Frontal cortex (tissue), 4 donors: Measurements from ENCODE around the gene FRMD3. TPM values are rescaled to one million over a fixed set of nuclear protein-coding genes. Genes with fewer than 3 reads are reported as not detected.

Experiments
- DNase-seq, 2 donors: peaks; one replicate each; pipeline ENCODE4 v3.0.0; 2012; ENCODE audit warnings: low spot score in 2 of 2
- FAIRE-seq: peaks from 2 replicates; lab custom pipeline; 2012; peaks lifted over from hg19 to GRCh38; lab: Jason Lieb, UNC
- total RNA-seq: library from RNA; depleted of rRNA; stranded (reverse); fragments of >200 nt; gene quantifications from one replicate; pipeline ENCODE4 v1.2.3, GENCODE V29; 2014
- donor health status: control.
- donor health status: control.
- donor health status: control.

The FRMD3 gene
- total RNA-seq, 1 donor from 2014 or later = 43.6 TPM

DNA sequence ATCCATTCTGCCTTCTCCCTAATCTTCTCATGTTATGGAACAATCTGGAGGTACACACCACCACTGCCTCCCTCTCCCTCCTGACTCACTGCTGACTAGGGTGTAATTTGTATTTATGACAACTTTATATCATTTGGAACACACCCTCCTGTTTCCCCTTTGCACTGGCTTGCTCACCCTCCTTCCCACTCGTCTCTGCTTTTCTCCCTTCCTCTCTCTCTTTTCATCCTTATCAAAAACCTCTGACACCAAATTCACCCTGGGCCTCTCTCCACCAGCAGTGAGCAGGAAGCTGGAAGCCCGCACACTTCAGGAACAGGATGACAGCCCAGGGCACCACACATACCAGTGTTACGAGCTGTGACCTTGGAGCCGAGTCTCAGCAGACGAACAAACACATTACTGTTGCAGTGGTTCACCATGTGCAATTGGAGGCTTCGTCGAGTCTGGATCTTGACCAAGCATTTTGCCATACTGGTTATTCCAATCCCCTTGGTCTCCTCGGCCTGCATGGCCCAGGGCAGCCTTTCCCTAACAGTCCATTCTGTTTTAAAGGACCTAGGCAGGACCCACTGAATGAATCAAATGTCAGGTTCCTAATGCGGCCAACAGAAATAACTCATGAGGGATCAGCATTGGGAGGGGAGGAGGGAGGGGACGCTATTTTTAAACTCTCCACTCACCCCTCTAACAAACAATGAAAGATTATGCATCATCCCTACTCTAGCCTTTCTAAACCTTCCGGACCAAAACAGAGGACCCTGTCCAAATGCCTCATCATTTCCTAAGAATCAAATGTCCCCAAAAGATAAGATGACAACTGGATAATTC is 271.3 kb downstream of the FRMD3 start:
- no peak for DNase-seq
- no peak for FAIRE-seq

DNA sequence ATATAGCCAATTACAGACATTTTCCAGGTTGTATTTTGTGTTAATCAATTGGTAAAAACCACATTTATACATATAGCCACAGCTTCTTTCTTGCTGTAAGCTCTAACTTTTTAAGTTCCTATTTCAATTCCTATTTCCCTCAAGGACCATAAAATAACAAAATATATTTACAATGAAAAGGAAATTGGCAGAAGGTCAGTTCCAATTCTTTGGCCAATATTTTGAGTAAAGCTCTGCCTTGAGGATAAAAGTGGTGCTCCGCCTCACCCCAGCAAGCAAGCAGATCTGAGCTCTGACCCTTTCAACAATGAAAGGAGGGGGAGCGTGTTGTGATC is 271.9 kb downstream of the FRMD3 start:
- DNase-seq (no peak), FAIRE-seq (no peak)

DNA sequence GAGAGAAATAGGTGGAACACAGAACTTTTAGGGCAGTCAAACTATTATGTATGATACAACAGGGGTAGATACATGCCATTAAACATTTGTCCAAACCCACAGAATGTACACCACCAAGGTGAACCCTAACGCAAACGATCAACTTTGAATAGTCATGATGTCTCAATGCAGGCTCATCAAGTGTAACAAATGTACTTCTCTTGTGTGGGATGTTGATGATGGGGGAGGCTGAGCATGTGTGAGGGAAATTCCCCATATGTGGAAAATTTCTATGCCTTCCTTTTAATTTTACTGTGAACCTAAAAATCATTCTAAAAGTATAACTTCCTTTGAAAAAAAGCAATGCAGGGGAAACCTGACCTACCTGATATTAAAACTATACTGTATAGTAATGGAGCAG is 273.9 kb downstream of the FRMD3 start:
- DNase-seq (no peak), FAIRE-seq (no peak)

DNA sequence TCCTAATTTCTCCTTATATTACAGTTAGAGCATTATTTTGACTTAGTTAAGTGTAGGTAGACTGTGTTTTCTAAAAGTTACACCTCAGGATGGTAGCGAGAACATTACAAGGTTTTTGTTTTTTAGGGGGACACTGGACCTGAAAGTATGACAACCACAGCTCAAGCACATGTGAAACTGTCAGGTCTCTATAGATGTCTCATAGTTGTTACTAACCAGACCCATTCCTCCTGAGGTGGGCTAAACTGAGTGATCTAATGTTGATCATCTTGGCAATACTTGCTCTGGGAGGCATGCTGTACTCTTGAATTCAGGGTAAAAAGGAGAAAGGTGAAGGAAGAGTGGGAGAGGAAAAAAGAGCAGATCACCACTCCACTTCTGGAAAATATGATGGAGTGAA is 278.6 kb downstream of the FRMD3 start:
- DNase-seq = no peak
- no peak for FAIRE-seq

DNA sequence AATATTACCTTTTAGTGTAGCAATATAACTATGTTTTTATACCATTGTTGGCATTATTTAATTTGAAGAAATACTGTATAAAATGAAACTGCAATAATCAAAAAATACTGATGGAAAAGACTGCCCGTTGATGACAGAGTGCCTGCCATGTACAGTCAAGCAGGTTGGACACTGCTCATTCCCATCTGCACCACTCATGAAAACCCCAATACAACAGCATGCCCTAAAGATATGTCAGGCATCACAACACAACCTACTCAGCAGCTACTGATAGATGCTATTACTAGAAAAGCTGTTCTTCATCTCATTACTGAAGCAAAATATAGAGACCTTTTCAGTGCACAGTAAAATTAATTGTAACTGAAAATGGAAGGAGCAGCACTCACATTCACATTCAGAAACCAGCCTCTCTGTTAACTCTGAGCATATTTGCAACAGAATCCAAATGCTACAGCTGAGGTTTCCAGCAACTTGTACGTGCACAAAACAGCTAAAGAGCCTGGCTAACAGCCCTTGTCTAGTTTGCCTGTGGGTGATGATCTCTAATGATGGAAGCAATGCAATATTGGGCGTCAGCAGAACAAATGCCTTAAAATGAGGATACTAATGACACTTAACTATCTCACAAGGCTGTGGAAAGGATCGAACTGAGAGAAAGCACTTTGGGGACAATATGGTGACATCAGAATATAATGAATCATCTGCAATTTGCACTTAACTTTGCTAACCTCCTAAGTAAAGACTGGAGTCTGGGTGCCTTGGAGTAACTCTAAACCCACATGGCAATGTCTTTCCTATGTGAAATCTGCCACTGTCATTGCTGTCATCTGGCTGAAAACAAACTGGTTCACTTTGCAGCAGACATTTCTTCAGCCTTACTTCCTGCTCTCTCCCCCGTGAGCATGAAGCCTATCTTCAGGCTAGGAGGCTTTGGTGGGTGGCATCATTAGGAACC is 280.0 kb downstream of the FRMD3 start:
- DNase-seq (no peak), FAIRE-seq (no peak)

DNA sequence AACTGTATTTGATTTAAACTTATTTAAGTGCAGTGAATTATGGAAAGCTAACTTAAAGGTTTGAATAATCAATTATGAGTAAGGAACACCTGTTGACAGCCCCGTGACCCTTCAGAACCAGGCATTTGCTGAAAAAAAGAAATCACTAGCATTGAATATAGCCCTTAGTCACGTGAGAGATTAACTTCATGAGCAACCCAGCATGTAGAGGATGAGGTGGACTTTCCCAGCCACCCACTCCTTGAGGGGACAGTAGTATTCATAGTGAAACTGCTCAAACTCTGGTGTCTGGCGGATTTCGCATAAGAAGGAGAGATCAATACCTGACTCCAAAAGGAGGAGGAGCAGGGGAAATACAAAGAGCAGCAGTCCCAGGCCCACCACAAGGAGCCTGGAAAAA is 290.5 kb downstream of the FRMD3 start:
- FAIRE-seq (no peak), DNase-seq (no peak)

DNA sequence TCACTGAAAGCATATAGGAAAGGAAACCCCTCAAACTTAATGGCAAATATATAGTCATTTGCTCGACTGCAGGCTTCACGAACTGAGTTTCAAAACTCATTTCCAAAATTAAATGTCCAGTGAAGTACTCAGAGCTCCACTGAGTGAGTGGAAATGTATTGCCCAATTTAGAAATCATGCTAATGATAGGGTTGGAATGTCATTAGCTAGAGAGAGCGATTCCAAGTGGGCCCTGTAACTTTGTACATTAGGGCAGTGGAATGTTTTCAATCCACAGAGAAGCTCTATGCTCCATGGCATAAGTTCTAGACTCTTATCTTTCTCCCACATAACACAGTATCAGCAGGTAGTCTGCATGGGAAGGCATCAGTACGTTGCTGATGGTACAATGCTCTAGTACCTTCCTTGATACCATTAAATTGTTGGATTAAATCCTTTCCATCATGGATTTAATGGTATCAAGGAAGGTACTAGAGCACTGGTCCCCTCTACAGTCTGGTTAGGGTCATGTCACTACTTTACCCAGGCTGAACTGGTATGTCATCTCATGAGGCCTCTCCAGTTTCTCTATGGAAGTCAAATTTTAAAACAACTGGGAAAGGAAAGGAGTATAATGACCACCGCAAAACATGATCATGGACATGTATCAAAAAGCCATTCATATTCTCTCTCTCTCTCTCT is 292.1 kb downstream of the FRMD3 start:
- no peak for FAIRE-seq
- no peak for DNase-seq

DNA sequence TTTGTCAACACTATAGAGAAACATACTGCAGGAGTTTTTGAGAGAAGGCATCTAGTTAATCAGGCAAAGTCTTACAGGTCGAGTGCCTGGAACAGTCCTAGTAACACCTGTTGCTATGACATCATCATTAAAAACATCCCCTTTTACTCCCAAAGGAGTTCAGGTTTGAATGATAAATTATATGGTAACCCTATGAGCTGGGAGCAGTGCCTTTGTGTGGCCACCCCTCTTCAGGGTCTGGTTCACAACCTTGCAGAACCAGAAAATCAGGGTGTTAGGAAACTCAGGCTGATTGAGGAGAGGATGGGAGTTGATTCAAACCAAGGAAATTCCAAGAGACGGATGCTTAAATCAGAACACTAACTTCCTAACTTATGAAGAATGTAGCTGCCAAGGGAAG is 296.1 kb downstream of the FRMD3 start:
- FAIRE-seq (no peak), DNase-seq (no peak)

DNA sequence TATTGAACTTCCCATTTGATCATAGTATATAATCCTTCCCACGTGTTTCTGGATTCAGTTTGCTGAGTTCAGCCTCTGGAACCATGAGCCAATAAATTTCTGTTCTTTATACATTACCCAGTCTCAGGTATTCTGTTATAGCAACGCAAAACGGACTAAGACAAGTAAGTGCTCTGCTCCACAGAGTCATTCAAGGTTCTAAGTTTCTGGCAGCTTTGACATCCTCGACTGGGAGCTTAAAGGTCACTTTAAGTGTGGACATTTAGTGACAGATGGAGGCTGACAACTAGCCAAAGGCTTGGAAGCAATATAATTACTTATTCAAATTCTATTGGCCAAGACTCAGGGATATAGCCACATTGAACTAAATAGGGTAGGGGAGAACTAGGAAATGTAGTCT is 297.5 kb downstream of the FRMD3 start:
- DNase-seq (no peak), FAIRE-seq (no peak)

DNA sequence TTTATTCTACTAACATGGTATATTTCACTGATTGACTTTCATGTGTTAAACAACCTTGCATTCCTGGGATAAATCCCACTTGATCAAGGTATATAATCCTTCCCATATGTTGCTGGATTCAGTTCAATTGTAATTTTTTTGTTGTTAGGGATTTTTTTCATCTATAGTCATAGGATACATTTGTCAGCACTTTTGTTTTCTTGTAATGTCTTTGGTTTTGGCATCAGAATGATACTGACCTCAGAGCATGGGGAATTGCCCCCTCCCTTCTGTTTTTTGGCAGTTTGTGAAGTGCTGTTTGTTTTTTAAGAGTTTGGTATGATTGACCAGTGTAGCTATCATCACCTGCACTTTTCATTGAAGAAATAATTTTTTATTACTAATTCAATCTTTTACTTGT is 298.5 kb downstream of the FRMD3 start:
- no peak for DNase-seq
- FAIRE-seq = no peak

DNA sequence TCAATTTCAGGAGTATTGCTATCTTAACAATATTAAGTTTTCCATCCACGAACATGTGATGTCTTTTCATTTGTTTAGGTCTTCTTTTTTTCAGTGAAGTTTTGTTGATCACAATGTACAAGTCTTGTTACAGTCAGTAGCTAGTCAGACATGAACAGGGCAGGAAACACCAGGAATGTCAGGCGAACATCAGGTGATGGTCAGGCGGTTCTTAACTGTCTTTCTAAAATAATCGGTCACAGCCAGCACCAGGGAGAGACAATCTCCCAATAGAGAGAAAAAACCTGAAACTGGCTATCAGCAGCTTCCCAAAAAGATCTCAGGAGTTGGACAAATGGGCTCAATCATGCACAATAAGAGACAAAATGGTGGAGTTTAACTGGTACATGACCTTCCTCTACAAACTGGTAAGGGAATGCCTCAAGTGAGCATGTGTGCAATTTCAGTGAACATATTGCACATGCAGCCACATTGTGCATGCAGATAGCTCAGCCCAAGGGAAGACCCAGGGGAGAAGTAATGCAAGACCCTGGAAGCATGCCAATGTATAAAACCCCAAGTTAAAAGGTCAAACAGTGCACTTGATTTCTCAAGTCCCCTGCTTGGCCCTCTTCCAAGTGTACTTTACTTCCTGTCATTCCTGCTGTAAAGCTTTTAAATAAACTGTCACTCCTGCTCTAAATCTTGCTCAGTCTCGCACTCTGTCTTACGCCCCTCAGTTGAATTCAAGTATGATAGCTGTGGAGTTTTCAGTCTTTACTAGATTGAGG is 299.1 kb downstream of the FRMD3 start:
- FAIRE-seq = no peak

DNA sequence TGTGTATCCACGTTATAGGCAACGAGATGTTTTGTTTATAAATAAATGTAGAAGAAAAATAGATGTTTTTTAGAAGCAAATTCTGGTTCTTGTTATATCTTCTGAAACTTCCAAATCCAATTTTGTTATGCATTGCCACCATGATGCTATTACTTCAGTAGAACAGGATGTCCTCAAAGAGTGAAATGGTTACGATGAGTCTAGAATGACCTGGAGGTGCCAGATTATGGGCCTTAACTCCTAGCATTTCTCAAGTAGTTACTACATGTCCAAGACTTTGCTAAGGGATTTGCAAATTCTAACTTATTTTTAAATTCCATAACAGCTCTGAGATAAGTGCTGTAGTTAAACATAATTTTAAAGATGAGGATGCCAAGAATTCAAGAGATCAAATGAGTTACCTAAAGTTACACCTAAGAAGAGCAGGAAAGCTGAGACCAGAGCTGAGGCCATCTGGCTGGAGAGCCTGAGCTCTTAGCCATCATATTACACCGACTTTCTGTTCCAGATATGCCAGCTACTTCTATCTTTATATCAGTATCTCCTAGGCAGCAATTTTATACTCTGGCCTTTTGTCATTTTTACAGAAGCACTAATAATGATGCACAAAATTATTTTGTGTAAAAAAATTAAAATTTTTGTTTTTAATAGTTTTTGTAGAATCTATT is 302.0 kb downstream of the FRMD3 start:
- FAIRE-seq = no peak
- no peak for DNase-seq

More for the DNA sequence above, 299.1 kb downstream of the FRMD3 start:
- no peak for DNase-seq

DNA sequence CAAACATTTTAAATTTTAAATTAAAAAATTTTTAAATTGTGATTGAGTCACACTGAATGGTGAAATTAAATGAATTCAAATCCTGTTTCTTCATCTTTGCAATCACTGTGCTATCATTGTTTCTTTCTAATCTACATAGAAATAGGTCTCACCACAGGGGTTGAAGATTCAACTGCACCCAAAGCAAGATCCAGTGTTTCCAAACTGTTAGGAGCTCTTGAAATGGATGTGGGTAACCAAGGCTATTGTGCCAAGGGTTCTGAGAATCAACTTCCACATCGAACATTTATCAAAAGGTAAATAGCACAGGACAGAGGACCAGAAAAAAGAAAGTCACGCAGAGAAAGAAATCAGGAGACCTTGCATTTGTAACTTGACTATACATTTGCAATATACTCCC is 302.7 kb downstream of the FRMD3 start:
- no peak for FAIRE-seq
- DNase-seq = no peak

DNA sequence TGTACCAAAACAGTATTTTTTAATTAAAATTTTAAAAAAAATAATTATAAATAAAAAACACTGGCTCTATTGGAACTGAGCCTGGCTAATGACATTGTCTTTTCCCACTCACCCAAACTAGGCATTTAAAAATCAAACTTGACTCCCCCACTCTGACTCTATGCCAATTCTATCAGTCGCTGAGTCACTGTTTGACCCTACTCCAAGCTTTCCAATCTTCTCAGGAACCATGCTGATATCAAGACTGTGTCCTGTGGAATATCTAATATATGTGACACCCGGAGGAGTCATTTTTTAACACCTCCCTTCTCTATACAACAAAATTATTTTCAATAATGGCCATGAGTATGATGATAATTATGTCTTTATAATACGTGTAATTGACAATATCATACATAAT is 303.7 kb downstream of the FRMD3 start:
- no peak for DNase-seq
- FAIRE-seq = no peak

DNA sequence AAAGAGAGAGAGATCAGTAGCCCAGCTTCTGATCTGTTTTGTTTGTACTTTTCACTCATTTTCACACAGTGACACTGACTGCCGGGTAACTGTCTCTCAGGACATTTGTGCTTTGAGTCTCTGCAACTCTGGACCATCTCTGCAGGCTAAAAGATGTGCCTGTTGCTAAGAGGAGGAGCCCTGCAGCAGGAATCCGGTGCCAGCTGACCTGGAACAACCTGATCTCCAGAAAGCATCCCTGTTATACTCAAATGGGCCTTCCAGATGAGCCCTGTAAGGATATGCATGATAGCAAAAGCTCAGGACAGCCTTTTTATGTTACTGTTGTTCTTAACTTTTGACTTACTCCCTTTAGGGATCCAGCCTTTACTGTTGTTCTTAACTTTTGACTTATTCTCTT is 304.6 kb downstream of the FRMD3 start:
- DNase-seq = no peak
- FAIRE-seq = no peak

DNA sequence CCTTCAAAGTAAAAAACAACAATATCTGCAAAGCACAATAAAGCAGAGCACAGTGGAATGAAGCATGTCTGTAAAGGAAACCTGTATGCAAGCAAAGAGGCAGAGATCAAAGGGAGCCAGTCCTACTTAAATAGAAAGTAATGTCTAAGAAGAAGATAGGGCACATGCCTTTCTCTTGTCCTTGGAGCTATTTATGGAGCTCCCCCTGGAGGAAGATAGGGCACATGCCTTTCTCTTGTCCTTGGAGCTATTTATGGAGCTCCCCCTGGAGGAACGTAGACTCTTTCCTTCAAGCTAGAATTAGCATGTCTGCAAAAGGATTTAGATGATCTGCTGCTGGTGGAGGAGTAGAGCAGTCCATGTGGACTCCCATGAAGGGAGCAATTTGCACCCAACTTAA is 307.2 kb downstream of the FRMD3 start:
- FAIRE-seq (no peak), DNase-seq (no peak)

DNA sequence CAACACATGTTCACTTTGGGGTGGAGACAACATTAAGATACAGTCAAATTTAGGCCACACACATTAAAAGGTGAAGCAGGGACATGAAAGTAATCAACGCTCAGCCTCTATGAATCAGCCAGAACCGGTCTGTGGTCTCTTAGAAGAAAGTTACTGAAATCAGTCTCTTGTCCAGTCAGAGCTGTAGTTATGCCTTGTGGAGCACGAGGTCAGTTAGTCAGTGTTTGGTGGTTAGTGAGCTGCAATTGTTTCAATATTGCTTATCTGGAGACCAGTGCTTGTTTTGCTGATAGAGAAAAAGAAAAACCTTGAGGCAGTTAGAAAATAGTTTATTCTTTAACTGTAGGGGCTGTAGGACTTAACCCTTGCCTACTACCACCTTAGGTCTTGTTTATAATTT is 317.5 kb downstream of the FRMD3 start:
- DNase-seq (no peak), FAIRE-seq (no peak)

DNA sequence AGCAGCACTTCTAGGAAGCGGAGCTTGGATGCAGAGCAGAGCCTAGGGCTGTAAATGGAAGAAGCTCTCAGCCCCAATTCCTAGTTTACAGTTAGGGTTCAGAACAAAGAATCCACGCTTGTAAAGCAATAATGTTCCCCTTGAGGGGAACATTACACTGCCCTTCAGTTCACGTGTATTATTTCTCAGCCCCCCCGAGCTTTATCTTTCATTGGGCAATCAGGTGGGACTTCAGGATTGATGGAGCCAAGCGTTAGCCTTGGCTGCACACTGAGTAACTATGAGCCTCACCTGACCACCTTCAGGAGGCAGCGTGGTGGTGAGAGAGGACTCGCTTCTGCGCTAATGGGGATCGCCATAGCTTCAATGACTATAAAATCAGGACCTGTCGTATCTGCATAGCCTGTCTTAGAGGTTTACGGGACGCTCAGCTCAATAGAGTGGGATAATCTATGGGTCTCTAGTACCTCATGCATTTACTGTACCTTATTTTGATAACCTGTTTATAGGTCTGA is 318.2 kb downstream of the FRMD3 start:
- DNase-seq = no peak
- FAIRE-seq = no peak
